GM12892 (cell line): Measurements from ENCODE around the gene APBA2.

Source experiments
- POLR2A ChIP-seq: IDR thresholded peaks from 2 replicates; pipeline ENCODE4 v1.6.1; 2011; ENCODE audit warnings: low read depth, low read length, control low read depth
- POLR2AphosphoS5 ChIP-seq: IDR thresholded peaks from 2 replicates; pipeline ENCODE4 v1.6.1; 2011; ENCODE audit warnings: low read depth, low read length, control low read depth
- TAF1 ChIP-seq: IDR thresholded peaks from 2 replicates; pipeline ENCODE4 v1.6.1; 2011; ENCODE audit warnings: low read depth, mild to moderate bottlenecking, control low read depth, low read length, borderline replicate concordance

DNA sequence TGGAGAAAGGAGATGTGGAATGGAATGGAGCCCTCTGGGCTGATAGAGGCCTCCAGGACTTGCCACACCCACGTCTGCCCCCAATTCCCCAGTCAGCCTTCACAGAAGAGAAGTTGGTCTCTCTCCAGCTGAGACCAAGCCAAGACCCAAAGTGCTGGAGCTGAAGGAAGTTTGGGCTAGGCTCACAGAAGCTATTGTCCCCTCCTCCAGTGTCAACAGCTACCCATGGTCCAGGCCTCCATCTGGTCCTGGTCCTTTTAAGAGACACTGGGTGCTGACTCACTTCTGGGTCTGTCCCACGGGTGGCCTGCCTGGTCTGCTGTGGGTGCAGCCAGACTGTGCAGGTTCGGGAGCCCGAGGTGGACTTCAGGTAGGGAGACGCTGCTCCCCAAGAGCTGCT lies 179.8 kb downstream of the APBA2 start:
- TF ChIP-seq POLR2A (no peak), POLR2AphosphoS5 (no peak), TAF1 (no peak)
